ENCODE data around the gene GNB1.
"Not testable (repeated sequence)": the region's sequence is repeated elsewhere in the genome, so short reads cannot be mapped to it uniquely, and the experiment has no call there.

GRCh38 chr1:1861761-1862310 lies 29.1 kb downstream of the GNB1 start:
- TF ChIP-seq CTCF, POLR2A (IDR thresholded peaks at IDR 0.05): not testable (repeated sequence)

Data from tibial nerve (tissue), 3 donors.